Measurements from ENCODE around the gene SUSD6.

GRCh38 chr14:69713993-69714679 is 102.7 kb downstream of the SUSD6 start:
- TF ChIP-seq CTCF (IDR thresholded peaks at IDR 0.05) (no peak), POLR2A (IDR thresholded peaks at IDR 0.05) (no peak)
